Body of pancreas (tissue), 4 donors: ENCODE results near the gene ZMAT3.

ENCODE experiments used
- POLR2A ChIP-seq, 3 donors: fragments of 450-650 bp; IDR thresholded peaks; one replicate each; pipeline ENCODE4 v1.6.1; 2016; ENCODE audit warnings: antibody characterized with exemption in 3 of 3, mild to moderate bottlenecking in 2 of 3
- TF ChIP-seq, protein P1 (sequence below), 7 experiments: fragments of 450-650 bp in 4 of 7; fragments of 200-600 bp in 3 of 7; sonication (generic) in 3 of 7; IDR thresholded peaks; one replicate each; pipeline ENCODE4 v1.5.1; 2016 to 2019; ENCODE audit warnings: antibody characterized with exemption in 7 of 7

DNA sequence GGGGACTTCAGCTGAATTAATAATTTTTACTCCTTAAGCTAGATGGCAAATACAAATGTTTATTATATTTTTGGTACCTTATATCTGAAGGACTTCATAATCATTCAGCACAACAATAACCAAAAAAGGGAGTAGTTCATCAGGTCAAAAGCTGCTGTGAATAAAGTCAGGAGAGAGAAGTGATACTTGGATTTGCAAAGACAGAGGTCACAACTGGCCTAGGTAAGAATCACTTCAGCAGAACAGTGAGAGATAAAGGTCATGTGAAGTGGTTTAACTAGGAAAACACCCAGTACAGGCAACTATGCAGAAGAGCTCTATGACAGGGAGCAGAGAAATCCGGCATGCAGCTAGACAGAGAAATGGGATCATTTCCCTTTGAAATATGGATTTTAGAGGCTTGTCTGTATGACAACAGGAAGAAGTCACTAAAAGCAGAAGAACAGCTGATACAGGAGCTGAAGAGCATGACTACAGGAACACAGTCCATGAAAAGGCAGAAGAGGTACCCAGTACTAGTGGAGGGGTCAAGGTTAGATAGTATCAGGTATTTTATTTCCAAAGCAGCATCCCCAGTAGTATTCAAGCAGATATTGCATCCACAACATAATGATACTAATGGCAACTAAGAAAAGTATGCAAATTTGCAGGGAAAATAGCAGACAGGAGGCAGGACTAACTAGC lies 25.7 kb downstream of the ZMAT3 start:
- TF ChIP-seq, protein P1, sequence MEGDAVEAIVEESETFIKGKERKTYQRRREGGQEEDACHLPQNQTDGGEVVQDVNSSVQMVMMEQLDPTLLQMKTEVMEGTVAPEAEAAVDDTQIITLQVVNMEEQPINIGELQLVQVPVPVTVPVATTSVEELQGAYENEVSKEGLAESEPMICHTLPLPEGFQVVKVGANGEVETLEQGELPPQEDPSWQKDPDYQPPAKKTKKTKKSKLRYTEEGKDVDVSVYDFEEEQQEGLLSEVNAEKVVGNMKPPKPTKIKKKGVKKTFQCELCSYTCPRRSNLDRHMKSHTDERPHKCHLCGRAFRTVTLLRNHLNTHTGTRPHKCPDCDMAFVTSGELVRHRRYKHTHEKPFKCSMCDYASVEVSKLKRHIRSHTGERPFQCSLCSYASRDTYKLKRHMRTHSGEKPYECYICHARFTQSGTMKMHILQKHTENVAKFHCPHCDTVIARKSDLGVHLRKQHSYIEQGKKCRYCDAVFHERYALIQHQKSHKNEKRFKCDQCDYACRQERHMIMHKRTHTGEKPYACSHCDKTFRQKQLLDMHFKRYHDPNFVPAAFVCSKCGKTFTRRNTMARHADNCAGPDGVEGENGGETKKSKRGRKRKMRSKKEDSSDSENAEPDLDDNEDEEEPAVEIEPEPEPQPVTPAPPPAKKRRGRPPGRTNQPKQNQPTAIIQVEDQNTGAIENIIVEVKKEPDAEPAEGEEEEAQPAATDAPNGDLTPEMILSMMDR (IDR thresholded peaks at IDR 0.05) = no peak
- no peak for TF ChIP-seq POLR2A (IDR thresholded peaks at IDR 0.05)
